HG03095 (cell line): ENCODE results near the gene COL11A1.
"Not testable (repeated sequence)": the region's sequence is repeated elsewhere in the genome, so short reads cannot be mapped to it uniquely, and the experiment has no call there.

ENCODE experiments used
- ATAC-seq: cut with Tn5 transposase; IDR thresholded peaks from one replicate; pipeline ENCODE4 v1.9.1; 2021; ENCODE audit warnings: moderate library complexity; ENCODE audit not compliant: unreplicated experiment

Gene COL11A1

GRCh38 chr1:102838016-102838415 is 270.3 kb downstream of the COL11A1 start:
- ATAC-seq: no peak

- ATAC-seq: no peak
Measured at GRCh38 chr1:102837551-102837950, 270.8 kb downstream of the COL11A1 start.

- no peak for ATAC-seq
Measured at GRCh38 chr1:102836991-102837390, 271.3 kb downstream of the COL11A1 start.

GRCh38 chr1:102834688-102835320 is 273.5 kb downstream of the COL11A1 start:
- ATAC-seq: no peak

GRCh38 chr1:102833151-102833550 is 275.2 kb downstream of the COL11A1 start:
- ATAC-seq: no peak

- not testable (repeated sequence) for ATAC-seq
Measured at GRCh38 chr1:102826706-102827105, 281.6 kb downstream of the COL11A1 start.
